GM23248 (cell line): ENCODE measurements around the gene UBE2V1. TPM values are rescaled to one million over a fixed set of nuclear protein-coding genes. Genes with fewer than 3 reads are reported as not detected.
"Not testable (repeated sequence)": the region's sequence is repeated elsewhere in the genome, so short reads cannot be mapped to it uniquely, and the experiment has no call there.

Experiments used
- DNase-seq: peaks from one replicate; pipeline ENCODE4 v3.0.0-alpha.2; 2015
- H2AFZ ChIP-seq: fragments of 200-600 bp; sonication (generic); 2 replicates; pipeline ENCODE4 v1.6.1; 2016; ENCODE audit warnings: antibody characterized with exemption
- H3F3A ChIP-seq: fragments of 200-600 bp; sonication (generic); 2 replicates; pipeline ENCODE4 v1.6.1; 2016; ENCODE audit warnings: mild to moderate bottlenecking, antibody characterized with exemption, mixed run types; ENCODE audit not compliant: insufficient read depth
- H3K27ac ChIP-seq: fragments of 200-600 bp; sonication (generic); 2 replicates; pipeline ENCODE4 v1.5.1; 2016; ENCODE audit warnings: mild to moderate bottlenecking
- H3K27me3 ChIP-seq: fragments of 200-600 bp; sonication (generic); replicated peaks from 2 replicates; pipeline ENCODE4 v1.6.1; 2016; ENCODE audit warnings: mild to moderate bottlenecking; ENCODE audit not compliant: insufficient read depth
- H3K36me3 ChIP-seq: fragments of 200-600 bp; sonication (generic); 2 replicates; pipeline ENCODE4 v1.6.1; 2016; ENCODE audit warnings: low read depth, mild to moderate bottlenecking
- H3K4me1 ChIP-seq: fragments of 200-600 bp; sonication (generic); 2 replicates; pipeline ENCODE4 v1.6.1; 2016; ENCODE audit warnings: mild to moderate bottlenecking; ENCODE audit not compliant: insufficient read depth
- H3K4me2 ChIP-seq: fragments of 200-600 bp; sonication (generic); one replicate; pipeline ENCODE4 v1.6.1; 2016; ENCODE audit warnings: mild to moderate bottlenecking; ENCODE audit not compliant: unreplicated experiment
- H3K4me3 ChIP-seq: fragments of 200-600 bp; sonication (generic); 2 replicates; pipeline ENCODE4 v1.5.1; 2016; ENCODE audit warnings: mild to moderate bottlenecking
- H3K79me2 ChIP-seq: fragments of 200-600 bp; sonication (generic); 2 replicates; pipeline ENCODE4 v1.6.1; 2016; ENCODE audit warnings: mild to moderate bottlenecking; ENCODE audit not compliant: insufficient read depth
- H3K9ac ChIP-seq: fragments of 200-600 bp; sonication (generic); 2 replicates; pipeline ENCODE4 v1.6.1; 2016; ENCODE audit warnings: mild to moderate bottlenecking
- H3K9me2 ChIP-seq: fragments of 200-600 bp; sonication (generic); 2 replicates; pipeline ENCODE4 v1.6.1; 2016; ENCODE audit warnings: mixed run types, mild to moderate bottlenecking, moderate library complexity; ENCODE audit not compliant: insufficient read depth
- H3K9me3 ChIP-seq: fragments of 200-600 bp; sonication (generic); one replicate; pipeline ENCODE4 v1.6.1; 2017; ENCODE audit warnings: low read depth
- H4K20me1 ChIP-seq: fragments of 200-600 bp; sonication (generic); 2 replicates; pipeline ENCODE4 v1.6.0; 2016; ENCODE audit not compliant: insufficient read depth
- EZH2 ChIP-seq: fragments of 200-600 bp; sonication (generic); IDR thresholded peaks from 2 replicates; pipeline ENCODE4 v1.6.1; 2018; ENCODE audit warnings: antibody characterized with exemption, mild to moderate bottlenecking; ENCODE audit not compliant: insufficient read depth, poor library complexity, severe bottlenecking
- EZH2phosphoT487 ChIP-seq: fragments of 200-600 bp; sonication (generic); IDR thresholded peaks from 2 replicates; pipeline ENCODE4 v1.6.1; 2018; ENCODE audit warnings: antibody characterized with exemption, moderate library complexity, mild to moderate bottlenecking, low read depth; ENCODE audit not compliant: insufficient read depth
- WGBS, 2 experiments: methylation state at CpG; one replicate each; pipeline ENCODE4 v1.1.6; 2015 to 2017; ENCODE audit warnings: low lambda C conversion rate in 2 of 2, low coverage in 1 of 2; ENCODE audit errors: missing lambda C conversion rate in 2 of 2; 5-methylcytosine and 5-hydroxymethylcytosine counted together
- in situ Hi-C: fragments of 300-500 bp; cut with MboI; formaldehyde crosslinking; loops from 2 replicates; pipeline ENCODE4 v1.15.0; 2020
- polyA plus RNA-seq: library from polyadenylated mRNA; unstranded; fragments of >200 nt; fragmentation: Nextera tagmentation; extraction: Ambion mirVana; gene quantifications from 2 replicates; pipeline ENCODE4 v1.2.1, GENCODE V29; 2016
- total RNA-seq: library from RNA; depleted of rRNA; stranded (reverse); fragments of >200 nt; shearing (Covaris generic); gene quantifications from 2 replicates; pipeline ENCODE4 v1.2.3, GENCODE V29; 2014

The UBE2V1 gene
- total and polyA plus RNA-seq, 2 experiments from 2014 or later: 41.7 to 197 TPM

DNA sequence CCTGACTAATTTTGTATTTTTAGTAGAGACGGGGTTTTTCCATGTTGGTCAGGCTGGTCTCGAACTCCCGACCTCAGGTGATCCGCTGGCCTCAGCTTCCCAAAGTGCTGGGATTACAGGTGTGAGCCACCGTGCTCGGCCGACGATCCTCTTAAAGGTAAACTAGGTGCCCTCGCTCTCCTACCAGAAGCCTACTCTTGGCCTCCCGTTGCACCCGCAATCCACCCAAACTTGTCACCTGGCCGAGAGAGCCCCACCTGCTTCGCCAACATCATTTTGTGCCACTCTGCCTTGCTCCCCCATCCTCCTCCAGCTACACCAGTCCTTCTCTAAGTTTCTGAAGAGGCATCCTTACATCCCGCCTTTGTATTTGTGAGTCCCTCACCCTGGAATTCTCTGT is 10.4 kb downstream of the UBE2V1 start:
- H3K9ac ChIP-seq, H3K4me2 ChIP-seq, H3K4me3 ChIP-seq, DNase-seq, H3K36me3 ChIP-seq, in situ Hi-C loops, H3K27me3 ChIP-seq, H2AFZ ChIP-seq, H3K9me3 ChIP-seq, H3K9me2 ChIP-seq: not testable (repeated sequence)
- H3K79me2 ChIP-seq: peaks cover 100% of the 10 kb centered on the region
- H4K20me1 ChIP-seq: peaks cover 33% of the 10 kb centered on the region; the same call in 1 of the 2 replicates
- 0 out of 2 replicates have a peak overlapping the region, but pooled peaks have one; percentile 43 for H3K27ac ChIP-seq
- WGBS, 2 experiments: 96% methylated on average over 14 of the region's 14 CpGs
- peaks cover 28% of the 10 kb centered on the region; the same call in 1 of the 2 replicates for H3F3A ChIP-seq
- H3K4me1 ChIP-seq: peaks cover 55% of the 10 kb centered on the region

DNA sequence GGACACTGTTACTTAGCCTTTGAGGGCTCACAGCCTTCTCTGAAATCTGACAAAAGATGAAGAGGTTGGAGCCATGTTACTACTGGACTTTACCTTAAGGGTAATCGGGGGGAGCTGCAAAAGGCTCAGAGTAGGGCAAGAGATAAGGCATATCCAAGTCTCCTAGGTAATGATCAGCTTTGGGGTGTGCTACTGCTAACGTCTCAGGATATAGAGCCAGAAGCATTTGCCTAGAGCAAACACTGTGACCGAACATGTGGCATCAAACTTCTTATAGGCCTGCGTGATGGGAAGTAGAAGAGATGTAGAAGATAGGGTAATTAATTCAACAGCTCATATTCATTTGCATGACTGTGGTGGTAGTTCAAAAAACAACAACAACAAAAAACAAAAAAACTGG is 11.1 kb downstream of the UBE2V1 start:
- Histone ChIP-seq H3K4me3 (no peak overlapping the region), H2AFZ (no peak overlapping the region), H3K27me3 (no peaks in the 10 kb centered on the region), H3K9me3 (no peaks in the 10 kb centered on the region), H3K36me3 (0 out of 2 replicates have a peak, but pooled peaks cover 8% of the 10 kb centered on the region), H3F3A (peaks cover 23% of the 10 kb centered on the region; the same call in 1 of the 2 replicates), H3K4me1 (peaks cover 53% of the 10 kb centered on the region), H3K79me2 (peaks cover 100% of the 10 kb centered on the region), H3K9me2 (no peaks in the 10 kb centered on the region), H3K4me2 (no peak overlapping the region), H3K9ac (no peak overlapping the region), H4K20me1 (peaks cover 33% of the 10 kb centered on the region; the same call in 1 of the 2 replicates), H3K27ac (no peak overlapping the region)
- WGBS, 2 experiments: 72 to 74% methylated on average over 4 of the region's 4 CpGs
- DNase-seq: no peak
- in situ Hi-C loops: no loop called here
- no peak for TF ChIP-seq EZH2phosphoT487
- TF ChIP-seq EZH2: no peak

DNA sequence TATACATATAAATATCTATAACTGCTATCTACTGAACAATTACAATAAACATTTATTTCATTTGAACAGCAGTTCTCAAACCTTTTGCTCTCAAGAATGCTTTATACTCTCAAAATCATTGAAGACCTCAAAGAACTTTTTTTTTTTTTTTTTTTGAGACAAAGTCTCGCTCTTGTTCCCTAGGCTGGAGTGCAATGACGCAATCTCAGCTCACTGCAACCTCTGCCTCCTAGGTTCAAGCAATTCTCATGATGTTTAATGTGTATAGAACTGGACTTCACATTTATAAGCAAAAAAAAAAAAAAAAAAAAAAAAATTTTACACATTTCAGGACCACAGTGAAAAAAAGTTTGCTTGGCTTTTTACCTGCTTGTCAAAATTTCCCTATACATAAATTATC is 11.7 kb downstream of the UBE2V1 start:
- H3K79me2 ChIP-seq: peaks cover 100% of the 10 kb centered on the region
- in situ Hi-C loops: no loop called here
- H2AFZ ChIP-seq: no peak overlapping the region
- peak overlapping the region; percentile 23; the same call in 1 of the 2 replicates for H3K27ac ChIP-seq
- no peaks in the 10 kb centered on the region for H3K9me2 ChIP-seq
- 0 out of 2 replicates have a peak, but pooled peaks cover 13% of the 10 kb centered on the region for H3K36me3 ChIP-seq
- no peak overlapping the region for H3K4me2 ChIP-seq
- no peaks in the 10 kb centered on the region for H3K9me3 ChIP-seq
- TF ChIP-seq EZH2phosphoT487 (no peak), EZH2 (no peak)
- H3K9ac ChIP-seq: peak overlapping the region; percentile 21; the same call in 1 of the 2 replicates
- peaks cover 20% of the 10 kb centered on the region; the same call in 1 of the 2 replicates for H3F3A ChIP-seq
- no peaks in the 10 kb centered on the region for H3K27me3 ChIP-seq
- H4K20me1 ChIP-seq: peaks cover 33% of the 10 kb centered on the region; the same call in 1 of the 2 replicates
- no peak for DNase-seq
- 91 to 100% methylated on average over 2 of the region's 2 CpGs for WGBS, 2 experiments
- peaks cover 53% of the 10 kb centered on the region for H3K4me1 ChIP-seq
- no peak overlapping the region for H3K4me3 ChIP-seq

DNA sequence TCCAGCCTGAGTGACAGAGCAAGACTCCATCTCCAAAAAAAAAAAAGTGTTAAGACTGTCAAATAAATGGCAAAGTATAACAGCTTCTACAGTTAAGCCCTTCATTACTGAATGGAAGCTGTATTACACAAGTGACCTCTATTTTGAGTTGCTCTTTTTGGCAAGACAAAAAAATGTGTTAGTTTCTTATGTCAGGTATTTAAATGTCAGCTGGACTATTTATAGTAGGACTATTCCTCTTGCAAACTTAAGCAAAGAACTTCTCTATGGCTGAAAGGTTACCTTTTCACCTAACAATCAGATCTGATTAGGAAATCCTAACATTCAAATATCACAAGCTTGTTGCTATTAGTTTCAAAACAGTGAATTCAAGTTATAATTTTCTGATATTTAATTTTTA is 12.4 kb downstream of the UBE2V1 start:
- Histone ChIP-seq H3F3A (0 out of 2 replicates have a peak, but pooled peaks cover 14% of the 10 kb centered on the region), H3K27me3 (no peaks in the 10 kb centered on the region), H3K79me2 (peaks cover 100% of the 10 kb centered on the region), H3K36me3 (peaks cover 17% of the 10 kb centered on the region; the same call in 1 of the 2 replicates), H3K9me2 (no peaks in the 10 kb centered on the region), H4K20me1 (peaks cover 33% of the 10 kb centered on the region; the same call in 1 of the 2 replicates), H3K4me1 (peaks cover 48% of the 10 kb centered on the region), H3K27ac (peak overlapping the region; percentile 23; the same call in 1 of the 2 replicates), H3K4me2 (no peak overlapping the region), H3K9me3 (no peaks in the 10 kb centered on the region), H2AFZ (no peak overlapping the region), H3K9ac (no peak overlapping the region; the same call in 1 of the 2 replicates), H3K4me3 (no peak overlapping the region)
- no peak for TF ChIP-seq EZH2
- no peak for TF ChIP-seq EZH2phosphoT487
- in situ Hi-C loops: no loop called here
- no peak for DNase-seq

DNA sequence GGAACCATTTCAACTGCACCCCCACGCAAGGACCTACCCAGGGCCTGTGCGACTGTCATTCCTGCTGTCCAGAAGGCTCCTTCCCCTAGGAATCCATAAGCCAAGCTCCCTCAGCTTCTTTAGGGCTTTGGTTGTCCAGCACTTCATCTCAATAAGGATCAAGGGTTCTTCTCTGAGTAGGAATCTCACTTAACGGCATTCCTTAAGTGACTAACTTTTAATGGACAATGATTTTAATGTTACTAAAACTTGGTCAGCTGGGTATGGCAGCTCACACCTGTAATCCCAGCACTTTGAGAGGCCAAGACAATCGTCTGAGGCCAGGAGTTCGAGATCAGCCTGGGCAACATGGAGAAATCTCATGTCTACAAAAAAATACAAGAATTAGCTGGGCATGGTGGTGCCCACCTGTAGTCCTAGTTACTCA is 13.4 kb downstream of the UBE2V1 start:
- Histone ChIP-seq H3K79me2 (peaks cover 100% of the 10 kb centered on the region), H3K4me1 (peaks cover 42% of the 10 kb centered on the region), H4K20me1 (peaks cover 33% of the 10 kb centered on the region; the same call in 1 of the 2 replicates), H3K36me3 (peaks cover 27% of the 10 kb centered on the region), H3K27ac (no peak overlapping the region), H3K4me2 (no peak overlapping the region), H3K9ac (no peak overlapping the region), H3K9me3 (no peaks in the 10 kb centered on the region), H3F3A (peaks cover 22% of the 10 kb centered on the region), H3K9me2 (no peaks in the 10 kb centered on the region), H3K27me3 (no peaks in the 10 kb centered on the region), H2AFZ (no peak overlapping the region), H3K4me3 (no peak overlapping the region)
- in situ Hi-C loops: no loop called here
- TF ChIP-seq EZH2 (no peak), EZH2phosphoT487 (no peak)
- 90 to 94% methylated on average over 5 of the region's 5 CpGs for WGBS, 2 experiments
- DNase-seq: no peak
